ENCODE results near the gene LCN12. TPM values are rescaled to one million over a fixed set of nuclear protein-coding genes. Genes with fewer than 3 reads are reported as not detected.

LCN12 gene
- total RNA-seq, 1 donor from 2014 or later: 1.1 TPM

DNA sequence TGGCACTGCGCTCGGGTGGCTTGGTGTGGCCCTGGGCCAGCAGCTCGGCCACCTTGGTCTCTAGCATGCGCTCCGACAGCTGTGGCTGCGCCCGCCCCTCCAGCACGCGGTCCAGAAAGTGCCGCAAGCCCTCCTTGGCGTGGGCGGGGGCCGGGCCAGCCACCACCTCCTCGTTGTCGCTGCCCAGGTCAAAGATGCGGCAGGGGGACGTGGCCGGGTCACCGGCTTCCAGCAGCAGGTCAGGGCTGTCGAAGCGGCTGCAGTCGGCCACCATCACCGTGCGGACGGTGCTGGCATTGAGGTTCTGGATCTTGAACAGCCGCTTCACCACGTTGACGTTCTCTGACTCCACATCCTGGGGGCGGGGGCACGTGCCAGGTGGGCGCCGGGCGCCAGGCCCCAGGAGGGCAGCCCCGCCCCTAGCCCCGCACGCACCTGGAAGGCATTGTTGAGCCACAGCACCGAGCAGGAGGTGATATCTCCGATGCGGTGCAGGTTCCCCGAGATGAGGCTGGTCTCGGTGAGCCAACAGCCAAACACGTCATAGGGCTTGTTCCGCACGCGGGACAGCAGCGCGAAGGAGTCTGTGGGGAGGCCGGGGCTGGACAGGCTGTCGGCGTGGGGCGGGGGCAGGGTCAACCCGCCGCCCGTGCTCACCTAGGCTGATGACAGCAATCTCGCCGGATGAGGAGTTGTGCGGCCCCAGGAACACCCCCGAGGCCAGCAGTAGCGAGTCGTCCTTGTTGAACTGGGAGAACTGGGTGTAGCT is 9.8 kb upstream of the LCN12 start:
- Mint-ChIP-seq H3K4me3 (peak overlapping the region; percentile 57), H3K4me1 (peaks cover 3% of the 10 kb centered on the region), H3K9me3 (no peaks in the 10 kb centered on the region), H3K27ac (ENCODE audit: unreplicated experiment) (no peak overlapping the region), H3K36me3 (ENCODE audit: low read depth) (peaks cover 12% of the 10 kb centered on the region), H3K27me3 (ENCODE audit: low read depth) (no peaks in the 10 kb centered on the region)
- TF ChIP-seq, protein P1, sequence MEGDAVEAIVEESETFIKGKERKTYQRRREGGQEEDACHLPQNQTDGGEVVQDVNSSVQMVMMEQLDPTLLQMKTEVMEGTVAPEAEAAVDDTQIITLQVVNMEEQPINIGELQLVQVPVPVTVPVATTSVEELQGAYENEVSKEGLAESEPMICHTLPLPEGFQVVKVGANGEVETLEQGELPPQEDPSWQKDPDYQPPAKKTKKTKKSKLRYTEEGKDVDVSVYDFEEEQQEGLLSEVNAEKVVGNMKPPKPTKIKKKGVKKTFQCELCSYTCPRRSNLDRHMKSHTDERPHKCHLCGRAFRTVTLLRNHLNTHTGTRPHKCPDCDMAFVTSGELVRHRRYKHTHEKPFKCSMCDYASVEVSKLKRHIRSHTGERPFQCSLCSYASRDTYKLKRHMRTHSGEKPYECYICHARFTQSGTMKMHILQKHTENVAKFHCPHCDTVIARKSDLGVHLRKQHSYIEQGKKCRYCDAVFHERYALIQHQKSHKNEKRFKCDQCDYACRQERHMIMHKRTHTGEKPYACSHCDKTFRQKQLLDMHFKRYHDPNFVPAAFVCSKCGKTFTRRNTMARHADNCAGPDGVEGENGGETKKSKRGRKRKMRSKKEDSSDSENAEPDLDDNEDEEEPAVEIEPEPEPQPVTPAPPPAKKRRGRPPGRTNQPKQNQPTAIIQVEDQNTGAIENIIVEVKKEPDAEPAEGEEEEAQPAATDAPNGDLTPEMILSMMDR (conservative IDR thresholded peaks at IDR 0.05): no peak
- DNase-seq (ENCODE audit: low read depth, low spot score): no peak

DNA sequence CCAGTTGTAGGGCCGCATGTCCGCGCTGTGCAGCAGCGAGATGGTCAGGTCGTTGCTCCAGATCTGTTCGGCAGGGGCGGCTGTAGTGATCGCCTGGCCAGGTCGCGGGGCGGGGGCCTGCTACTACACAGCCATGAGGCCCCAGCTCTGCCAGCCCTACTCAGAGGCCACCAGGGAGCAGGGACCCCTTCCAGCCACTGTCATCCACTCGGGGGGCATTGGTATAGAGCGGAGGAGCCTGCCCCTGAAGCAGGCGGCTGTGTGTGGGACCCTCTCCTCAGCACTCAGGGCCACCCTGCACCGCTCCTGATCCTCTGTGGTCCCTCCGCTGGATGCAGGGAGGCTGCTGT is 9.2 kb upstream of the LCN12 start:
- peaks cover 3% of the 10 kb centered on the region for H3K4me1 Mint-ChIP-seq
- no peaks in the 10 kb centered on the region for H3K9me3 Mint-ChIP-seq
- H3K4me3 Mint-ChIP-seq: peak overlapping the region; percentile 57
- no peak for DNase-seq (ENCODE audit: low read depth, low spot score)
- H3K36me3 Mint-ChIP-seq (ENCODE audit: low read depth): peaks cover 7% of the 10 kb centered on the region
- TF ChIP-seq, protein P1 (conservative IDR thresholded peaks at IDR 0.05): no peak
- no peaks in the 10 kb centered on the region for H3K27me3 Mint-ChIP-seq (ENCODE audit: low read depth)
- no peak overlapping the region for H3K27ac Mint-ChIP-seq (ENCODE audit: unreplicated experiment)

DNA sequence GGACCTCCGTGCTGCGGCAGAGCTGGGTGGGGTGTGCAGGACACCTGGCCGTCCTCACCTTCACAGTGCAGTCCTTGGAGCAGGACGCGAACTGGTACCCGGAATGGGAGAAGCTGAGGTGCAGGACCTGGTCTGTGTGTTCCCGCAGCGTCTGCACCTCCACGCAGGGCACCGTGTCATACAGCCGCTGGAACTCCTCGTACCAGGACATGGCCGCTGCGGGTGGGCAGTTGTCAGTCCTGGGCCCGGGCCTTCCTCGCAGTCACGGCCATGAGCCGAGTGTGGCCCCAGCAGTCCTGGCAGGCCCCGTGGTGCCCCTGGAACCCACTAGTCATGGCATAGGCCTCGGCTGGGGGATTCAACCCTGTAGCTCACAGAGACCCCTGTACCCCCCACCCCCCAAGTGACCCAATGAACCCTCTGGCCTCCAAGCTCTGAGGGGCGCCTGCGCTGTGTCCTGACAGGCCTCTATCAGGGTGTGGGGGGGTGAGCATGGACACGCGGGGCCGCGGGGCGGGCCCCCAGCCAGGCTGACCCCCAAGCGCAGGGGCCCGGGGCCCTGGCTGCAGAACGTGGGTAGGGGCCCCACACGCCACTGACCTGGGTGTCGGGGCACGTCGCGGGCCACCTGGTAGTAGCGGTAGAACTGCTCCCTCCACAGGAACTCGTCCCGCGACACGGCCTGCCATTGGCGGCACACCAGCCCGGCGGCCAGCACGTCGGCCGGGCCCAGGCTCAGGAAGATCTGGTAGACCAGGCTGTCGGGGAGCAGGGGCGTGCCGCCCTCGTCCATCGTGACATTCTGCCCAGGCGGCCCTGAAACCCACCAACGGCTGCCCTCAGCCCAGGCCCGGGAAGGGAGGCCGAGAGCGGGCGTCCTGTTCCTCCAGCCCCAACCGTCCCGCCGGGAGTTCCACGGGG is 8.5 kb upstream of the LCN12 start:
- H3K4me1 Mint-ChIP-seq: peaks cover 7% of the 10 kb centered on the region
- DNase-seq (ENCODE audit: low read depth, low spot score): peak; percentile 38

DNA sequence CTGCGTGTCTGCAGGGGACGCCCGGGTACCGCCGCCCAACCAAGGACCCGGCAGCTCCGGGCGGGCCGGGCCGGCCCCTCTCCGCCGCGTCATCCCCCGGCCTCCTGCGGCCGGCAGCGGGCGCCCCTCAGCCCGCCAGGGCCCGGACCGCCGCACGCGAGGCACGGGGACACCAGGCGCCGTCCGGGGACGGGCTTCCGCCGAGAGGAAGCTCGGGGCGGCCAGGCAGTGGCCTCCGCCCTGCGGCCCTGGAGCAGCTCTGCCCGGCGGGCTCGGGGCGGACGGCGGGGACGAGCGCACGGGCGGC is 7.9 kb upstream of the LCN12 start:
- H3K4me1 Mint-ChIP-seq: peaks cover 4% of the 10 kb centered on the region
- no peaks in the 10 kb centered on the region for H3K27me3 Mint-ChIP-seq (ENCODE audit: low read depth)
- no peaks in the 10 kb centered on the region for H3K9me3 Mint-ChIP-seq
- H3K36me3 Mint-ChIP-seq (ENCODE audit: low read depth): peaks cover 4% of the 10 kb centered on the region
- TF ChIP-seq, protein P1 (conservative IDR thresholded peaks at IDR 0.05): no peak
- H3K27ac Mint-ChIP-seq (ENCODE audit: unreplicated experiment): no peak overlapping the region
- H3K4me3 Mint-ChIP-seq: no peak overlapping the region
- no peak for DNase-seq (ENCODE audit: low read depth, low spot score)

More for the DNA sequence above, 8.5 kb upstream of the LCN12 start:
- Mint-ChIP-seq H3K9me3 (no peaks in the 10 kb centered on the region), H3K27me3 (ENCODE audit: low read depth) (no peaks in the 10 kb centered on the region), H3K4me3 (peak overlapping the region; percentile 81), H3K27ac (ENCODE audit: unreplicated experiment) (no peak overlapping the region), H3K36me3 (ENCODE audit: low read depth) (peaks cover 7% of the 10 kb centered on the region)
- TF ChIP-seq, protein P1 (conservative IDR thresholded peaks at IDR 0.05): no peak

DNA sequence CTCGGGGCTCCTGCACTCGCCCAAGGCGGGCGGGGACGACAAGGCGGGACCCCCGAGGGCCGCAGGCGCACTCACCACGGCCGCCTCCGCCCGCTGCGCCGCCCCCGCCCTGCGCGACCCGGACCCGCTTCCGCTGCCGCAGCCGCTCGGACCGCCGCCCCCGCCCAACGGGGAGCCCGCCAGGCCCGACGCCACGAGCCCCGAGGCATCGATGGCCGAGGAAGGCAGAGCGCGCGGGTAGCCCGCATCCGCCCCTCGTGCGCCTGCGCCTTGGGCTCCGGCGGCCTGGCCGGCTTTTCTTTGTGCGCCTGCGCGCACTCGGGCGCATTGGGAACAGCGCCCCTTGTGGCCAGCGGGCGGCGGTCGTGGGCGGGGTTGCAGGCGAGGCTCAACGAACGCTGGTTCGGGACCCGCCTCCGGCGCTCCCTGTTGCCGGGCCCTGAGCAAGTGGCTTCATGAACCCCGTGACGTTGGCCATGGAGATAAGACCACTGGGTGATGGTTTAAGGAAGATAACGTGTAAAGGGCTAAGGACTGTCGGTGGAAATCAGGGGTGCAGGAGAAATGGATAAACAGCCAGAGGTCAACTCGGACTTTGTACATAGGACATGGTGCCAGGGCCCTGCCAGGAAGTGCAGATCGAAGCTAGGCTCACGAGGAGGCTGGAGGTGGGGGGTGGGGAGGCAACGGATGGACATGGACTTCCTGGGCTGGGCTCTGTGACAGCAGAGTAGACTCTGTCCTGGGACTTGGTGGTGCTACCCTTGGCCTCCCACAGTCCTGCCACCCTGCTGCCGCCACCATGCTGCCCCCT is 7.3 kb upstream of the LCN12 start, which contains the start of the genes C8G and FBXW5:
TSS of gene C8G (plus strand) at position 725 of the 814 bp plus-strand sequence. CDS start at position 803, 78 bp downstream.
TSS of gene FBXW5 (minus strand) at position 220 of the 814 bp plus-strand sequence. CDS start 655 bp downstream, outside the sequence.
- H3K9me3 Mint-ChIP-seq: no peaks in the 10 kb centered on the region
- H3K27me3 Mint-ChIP-seq (ENCODE audit: low read depth): no peaks in the 10 kb centered on the region
- peak; percentile 92 for DNase-seq (ENCODE audit: low read depth, low spot score)
- peaks cover 4% of the 10 kb centered on the region for H3K4me1 Mint-ChIP-seq
- no peak within 1 kb of the TSS for H3K27ac Mint-ChIP-seq (ENCODE audit: unreplicated experiment)
- H3K36me3 Mint-ChIP-seq (ENCODE audit: low read depth): no peaks in the 10 kb centered on the region
- peak within 1 kb of the TSS; percentile 81 for H3K4me3 Mint-ChIP-seq
- TF ChIP-seq, protein P1 (conservative IDR thresholded peaks at IDR 0.05): peak; percentile 99
